ENCODE results near the gene TMEM115.

The TMEM115 gene

GRCh38 chr3:50347187-50347813, 12.0 kb downstream of the TMEM115 start (continued):
- TF ChIP-seq ZSCAN30 (tag by site-specific recombination; IDR thresholded peaks at IDR 0.05) (no peak), CTCF (tag by site-specific recombination; IDR thresholded peaks at IDR 0.05) (peak; percentile 56), TCF7L2 (IDR thresholded peaks at IDR 0.05; ENCODE audit: borderline replicate concordance, low read depth, low read length) (no peak), ZEB2 (tag by site-specific recombination; IDR thresholded peaks at IDR 0.05) (0 out of 2 replicates have a peak, but pooled peaks have one; percentile 32), ZNF473 (tag by site-specific recombination; IDR thresholded peaks at IDR 0.05) (no peak), ZNF175 (tag by site-specific recombination; IDR thresholded peaks at IDR 0.05) (no peak), ZBTB21 (tag by site-specific recombination; IDR thresholded peaks at IDR 0.05) (no peak), ZNF571 (tag by site-specific recombination; IDR thresholded peaks at IDR 0.05) (no peak), ZFP37 (tag by site-specific recombination; IDR thresholded peaks at IDR 0.05) (no peak), ZNF830 (tag by site-specific recombination; IDR thresholded peaks at IDR 0.05; ENCODE audit: low read depth) (no peak), ZNF398 (tag by site-specific recombination; IDR thresholded peaks at IDR 0.05) (0 out of 2 replicates have a peak, but pooled peaks have one; percentile 19), ZNF561 (tag by site-specific recombination; IDR thresholded peaks at IDR 0.05; ENCODE audit: borderline replicate concordance) (no peak), ZNF747 (tag by site-specific recombination; IDR thresholded peaks at IDR 0.05) (no peak), ZNF837 (tag by site-specific recombination; IDR thresholded peaks at IDR 0.05) (no peak), ZNF654 (tag by site-specific recombination; IDR thresholded peaks at IDR 0.05; ENCODE audit: low read depth) (peak; percentile 76), HIC1 (tag by site-specific recombination; IDR thresholded peaks at IDR 0.05) (no peak), ZNF292 (tag by site-specific recombination; IDR thresholded peaks at IDR 0.05; ENCODE audit: borderline replicate concordance, low read depth) (no peak), ZNF639 (tag by site-specific recombination; IDR thresholded peaks at IDR 0.05) (0 out of 2 replicates have a peak, but pooled peaks have one; percentile 26), ZXDB (tag by site-specific recombination; IDR thresholded peaks at IDR 0.05) (no peak), ZSCAN4 (tag by site-specific recombination; IDR thresholded peaks at IDR 0.05) (no peak), ZNF423 (tag by site-specific recombination; IDR thresholded peaks at IDR 0.05) (no peak), ZNF221 (tag by site-specific recombination; IDR thresholded peaks at IDR 0.05; ENCODE audit: borderline replicate concordance) (no peak), ZNF274 (IDR thresholded peaks at IDR 0.05; ENCODE audit: low read length) (no peak), ZNF274 (tag by site-specific recombination; IDR thresholded peaks at IDR 0.05; ENCODE audit: borderline replicate concordance) (no peak), HOXD13 (CRISPR knock-in tag; IDR thresholded peaks at IDR 0.05; ENCODE audit: borderline replicate concordance) (no peak), ZNF394 (tag by site-specific recombination; IDR thresholded peaks at IDR 0.05; ENCODE audit: borderline replicate concordance) (no peak), SCRT1 (tag by site-specific recombination; IDR thresholded peaks at IDR 0.05; ENCODE audit: borderline replicate concordance) (0 out of 2 replicates have a peak, but pooled peaks have one; percentile 22), TRIM28 (IDR thresholded peaks at IDR 0.05; ENCODE audit: borderline replicate concordance, low read length) (no peak), ZNF132 (tag by site-specific recombination; IDR thresholded peaks at IDR 0.05; ENCODE audit: borderline replicate concordance) (no peak), ZNF677 (tag by site-specific recombination; IDR thresholded peaks at IDR 0.05) (no peak)

All from HEK293 (cell line).